ENCODE measurements around the gene RRBP1.

The RRBP1 gene

DNA sequence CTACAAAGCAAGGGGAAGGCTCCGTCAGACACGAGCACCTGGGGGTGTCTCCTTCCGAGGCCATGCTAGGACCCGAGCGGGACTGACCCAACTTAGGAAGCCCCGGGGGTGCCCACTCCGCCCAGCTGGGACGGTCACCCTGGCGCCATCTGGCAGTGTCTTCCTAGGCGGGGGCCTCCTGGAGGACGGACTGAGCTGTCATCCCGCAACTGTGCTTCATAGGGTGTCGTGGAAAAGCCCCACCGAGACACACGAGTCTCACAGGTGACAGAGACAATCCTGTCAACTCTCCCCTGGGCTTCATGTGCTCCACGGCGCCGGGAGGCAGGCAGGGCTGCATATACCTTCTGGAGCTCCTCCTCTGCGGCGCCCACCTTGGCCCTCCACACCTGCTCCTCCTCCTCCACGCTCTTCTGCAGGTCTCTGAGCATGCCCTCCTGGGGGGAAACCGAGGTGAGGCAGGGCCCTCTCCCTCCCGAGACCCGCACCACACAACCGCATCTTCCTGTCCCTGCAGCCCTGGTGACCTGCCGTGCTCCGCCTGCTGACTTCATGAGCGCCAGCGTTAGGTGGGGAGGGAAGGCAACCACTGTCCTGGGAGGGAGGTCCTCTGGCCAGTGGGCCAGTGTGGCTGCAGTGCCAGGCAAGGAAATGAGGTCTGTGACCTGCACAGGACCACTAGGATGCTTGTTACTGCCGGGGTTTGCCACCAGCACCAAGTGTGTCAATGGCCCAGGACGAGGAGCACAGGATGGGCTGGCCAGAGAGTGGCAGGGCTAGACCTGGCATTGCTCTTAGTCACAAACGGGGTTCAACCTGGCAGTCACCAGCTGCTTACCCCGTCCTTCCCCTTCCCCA lies 61.4 kb downstream of the RRBP1 start:
- DNase-seq (ENCODE audit: extremely low read depth, low read depth) = no peak
- TF ChIP-seq, protein P1, sequence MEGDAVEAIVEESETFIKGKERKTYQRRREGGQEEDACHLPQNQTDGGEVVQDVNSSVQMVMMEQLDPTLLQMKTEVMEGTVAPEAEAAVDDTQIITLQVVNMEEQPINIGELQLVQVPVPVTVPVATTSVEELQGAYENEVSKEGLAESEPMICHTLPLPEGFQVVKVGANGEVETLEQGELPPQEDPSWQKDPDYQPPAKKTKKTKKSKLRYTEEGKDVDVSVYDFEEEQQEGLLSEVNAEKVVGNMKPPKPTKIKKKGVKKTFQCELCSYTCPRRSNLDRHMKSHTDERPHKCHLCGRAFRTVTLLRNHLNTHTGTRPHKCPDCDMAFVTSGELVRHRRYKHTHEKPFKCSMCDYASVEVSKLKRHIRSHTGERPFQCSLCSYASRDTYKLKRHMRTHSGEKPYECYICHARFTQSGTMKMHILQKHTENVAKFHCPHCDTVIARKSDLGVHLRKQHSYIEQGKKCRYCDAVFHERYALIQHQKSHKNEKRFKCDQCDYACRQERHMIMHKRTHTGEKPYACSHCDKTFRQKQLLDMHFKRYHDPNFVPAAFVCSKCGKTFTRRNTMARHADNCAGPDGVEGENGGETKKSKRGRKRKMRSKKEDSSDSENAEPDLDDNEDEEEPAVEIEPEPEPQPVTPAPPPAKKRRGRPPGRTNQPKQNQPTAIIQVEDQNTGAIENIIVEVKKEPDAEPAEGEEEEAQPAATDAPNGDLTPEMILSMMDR (IDR thresholded peaks at IDR 0.05; ENCODE audit: low read depth, low read length, missing control alignments) = no peak
- no peak overlapping the region for H3K4me3 ChIP-seq (replicated peaks; ENCODE audit: low read depth, low read length)

DNA sequence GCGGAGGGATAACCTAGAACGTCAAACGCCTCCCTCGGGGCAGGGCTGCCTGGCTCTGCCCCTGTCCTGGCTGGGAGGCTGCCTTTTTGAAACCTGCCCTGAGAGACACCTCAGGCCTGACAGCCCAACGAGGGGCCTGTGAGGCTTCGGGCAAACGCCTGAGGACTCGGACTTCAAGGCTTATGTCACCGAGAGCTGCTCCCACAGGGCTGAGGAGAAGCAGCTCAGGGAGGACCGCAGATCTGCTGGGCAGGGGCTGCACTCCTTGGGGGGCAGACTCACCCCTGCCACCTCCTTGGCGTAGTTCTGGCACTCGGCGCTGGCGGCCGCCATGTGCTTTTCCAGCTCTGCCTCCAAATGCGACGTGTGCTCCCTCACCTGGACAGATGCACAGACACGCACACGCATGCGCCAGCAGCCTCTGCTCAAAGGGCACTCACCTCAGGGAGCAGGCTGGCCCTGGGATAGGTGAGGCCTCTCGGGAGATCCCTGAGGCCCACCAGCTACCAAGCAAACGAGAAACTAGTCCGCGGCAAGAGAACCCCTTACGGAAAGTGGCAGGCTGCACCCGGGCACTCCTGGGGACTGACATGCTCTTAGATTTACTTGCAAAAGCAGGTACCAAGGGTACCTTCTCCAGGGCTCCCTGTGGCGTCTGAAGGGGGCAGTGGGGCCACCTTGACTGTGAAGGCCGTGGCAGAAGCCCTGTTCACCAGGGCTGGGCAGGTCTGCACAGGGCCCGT lies 62.5 kb downstream of the RRBP1 start:
- no peak for DNase-seq (ENCODE audit: extremely low read depth, low read depth)

DNA sequence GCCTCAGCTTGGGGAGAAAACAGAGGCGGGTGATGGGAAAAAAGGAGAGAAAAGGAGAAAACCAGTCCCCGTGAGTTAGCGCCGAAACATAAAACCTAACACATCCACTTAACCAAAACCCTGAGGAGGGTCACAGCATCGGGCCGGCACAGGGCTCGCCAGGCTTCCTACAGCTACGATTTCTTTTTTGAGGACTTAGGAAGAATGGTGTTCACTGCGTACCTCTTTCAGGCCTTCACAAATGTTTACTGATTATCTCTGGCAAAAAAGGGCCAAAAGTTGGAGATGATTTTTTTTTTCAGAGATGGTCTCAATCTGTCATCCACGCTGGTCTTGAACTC lies 63.4 kb downstream of the RRBP1 start:
- TF ChIP-seq, protein P1 (IDR thresholded peaks at IDR 0.05; ENCODE audit: low read depth, low read length, missing control alignments) = no peak
- no peak for DNase-seq (ENCODE audit: extremely low read depth, low read depth)

More for the DNA sequence above, 62.5 kb downstream of the RRBP1 start:
- H3K4me3 ChIP-seq (replicated peaks; ENCODE audit: low read depth, low read length) = no peak overlapping the region
- TF ChIP-seq, protein P1 (IDR thresholded peaks at IDR 0.05; ENCODE audit: low read depth, low read length, missing control alignments) = no peak

GRCh38 chr20:17617868-17618672 lies 64.0 kb downstream of the RRBP1 start:
- no peak for DNase-seq (ENCODE audit: extremely low read depth, low read depth)
- no peak overlapping the region for H3K4me3 ChIP-seq (replicated peaks; ENCODE audit: low read depth, low read length)
- TF ChIP-seq, protein P1 (IDR thresholded peaks at IDR 0.05; ENCODE audit: low read depth, low read length, missing control alignments) = no peak

More for the DNA sequence above, 63.4 kb downstream of the RRBP1 start:
- no peak overlapping the region for H3K4me3 ChIP-seq (replicated peaks; ENCODE audit: low read depth, low read length)

DNA sequence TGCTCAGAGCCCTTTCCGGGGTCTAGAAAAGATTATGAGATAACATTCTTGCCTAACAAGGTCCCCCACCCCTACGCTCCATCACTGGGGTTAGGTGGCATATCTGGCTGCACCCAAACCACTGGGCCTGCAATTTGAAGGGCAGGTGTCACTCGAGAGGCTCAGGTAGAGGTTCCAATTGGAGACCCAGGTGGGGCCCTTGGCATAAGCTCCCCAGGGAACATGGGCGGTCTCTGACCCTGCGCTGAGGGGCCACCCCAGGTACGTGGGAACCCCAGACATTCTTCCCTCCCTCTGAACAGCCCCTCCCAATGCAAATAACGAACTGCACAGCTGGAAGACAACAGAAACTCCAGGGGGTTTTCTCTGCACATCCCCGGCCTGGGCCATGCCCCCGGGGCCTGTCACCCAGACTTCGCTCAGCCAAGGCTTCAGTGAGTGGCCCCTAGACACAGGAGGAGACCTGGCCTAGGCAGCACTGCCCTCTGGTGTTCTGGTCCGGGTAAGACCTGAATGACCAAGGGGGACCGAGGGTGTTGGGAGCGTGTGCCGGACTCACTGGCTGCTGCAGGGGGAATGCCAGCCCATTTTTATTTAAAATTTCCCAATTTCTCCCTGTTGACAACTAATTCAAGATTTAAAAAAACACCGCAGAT lies 64.7 kb downstream of the RRBP1 start:
- no peak overlapping the region for H3K4me3 ChIP-seq (replicated peaks; ENCODE audit: low read depth, low read length)
- DNase-seq (ENCODE audit: extremely low read depth, low read depth) = no peak
- TF ChIP-seq, protein P1 (IDR thresholded peaks at IDR 0.05; ENCODE audit: low read depth, low read length, missing control alignments) = peak; percentile 70
